Measurements from ENCODE around the gene DHRS13. TPM values are rescaled to one million over a fixed set of nuclear protein-coding genes. Genes with fewer than 3 reads are reported as not detected.

The DHRS13 gene
- polyA plus RNA-seq, 2 of the 4 experiments (the other 2 are of a cell fraction), result 4.8 to 7.0 TPM

DNA sequence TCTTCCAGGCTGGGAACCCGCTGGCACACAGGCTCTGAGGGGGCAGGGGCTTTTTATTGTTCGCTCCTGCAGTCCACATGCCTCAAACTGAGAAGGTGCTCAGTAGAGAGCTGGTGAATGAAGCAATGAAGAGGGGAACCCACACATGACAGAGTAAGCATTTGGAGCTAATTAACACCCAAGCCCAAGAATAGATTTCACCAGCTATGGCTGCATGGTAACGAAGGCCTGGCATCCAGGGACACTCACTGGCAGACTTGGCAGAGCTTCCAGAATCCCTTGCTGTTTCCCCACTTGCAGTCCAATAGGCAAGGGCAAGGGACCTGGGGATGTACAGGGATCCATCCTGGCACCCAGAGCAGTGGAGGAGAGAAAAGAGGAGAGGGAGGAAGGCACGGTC, 17.5 kb downstream of the DHRS13 start:
- H3K27ac ChIP-seq, result no peak overlapping the region
- 87% methylated on average over 4 of the region's 4 CpGs for WGBS (ENCODE audit: missing lambda C conversion rate)
- no peaks in the 10 kb centered on the region for H3K4me1 ChIP-seq
- ChIA-PET CTCF (interaction anchor here (1.6 to 4.0 kb wide), 5 partner anchors 12 to 159 kb away, joined by 5 to 22 read pairs (median 7); partner anchors contain the start of genes DHRS13, FLOT2 and TLCD1), POLR2A (no interaction called here)
- H3K4me3 ChIP-seq, result no peak overlapping the region
- TF ChIP-seq CBX8 (IDR thresholded peaks at IDR 0.05) (no peak), POLR2AphosphoS2 (conservative IDR thresholded peaks at IDR 0.05; ENCODE audit: low read length) (no peak), RFX5 (IDR thresholded peaks at IDR 0.05) (no peak), RARB (CRISPR knock-in tag; IDR thresholded peaks at IDR 0.05) (no peak), CHD2 (IDR thresholded peaks at IDR 0.05; ENCODE audit: low read length, partially characterized antibody) (no peak), NFE2L2 (conservative IDR thresholded peaks at IDR 0.05; ENCODE audit: low read length) (no peak), JUN (IDR thresholded peaks at IDR 0.05) (no peak), CHD4 (IDR thresholded peaks at IDR 0.05; ENCODE audit: borderline replicate concordance) (no peak), HOXA7 (CRISPR knock-in tag; IDR thresholded peaks at IDR 0.05) (no peak), SREBF2 (IDR thresholded peaks at IDR 0.05) (no peak), CEBPB (IDR thresholded peaks at IDR 0.05) (no peak), ESRRA (IDR thresholded peaks at IDR 0.05; ENCODE audit: borderline replicate concordance, low read length) (no peak), BHLHE40 (IDR thresholded peaks at IDR 0.05; ENCODE audit: low read depth, low read length) (no peak), RNF2 (IDR thresholded peaks at IDR 0.05; ENCODE audit: borderline replicate concordance, low read depth) (no peak)
- TF ChIP-seq, protein P1, sequence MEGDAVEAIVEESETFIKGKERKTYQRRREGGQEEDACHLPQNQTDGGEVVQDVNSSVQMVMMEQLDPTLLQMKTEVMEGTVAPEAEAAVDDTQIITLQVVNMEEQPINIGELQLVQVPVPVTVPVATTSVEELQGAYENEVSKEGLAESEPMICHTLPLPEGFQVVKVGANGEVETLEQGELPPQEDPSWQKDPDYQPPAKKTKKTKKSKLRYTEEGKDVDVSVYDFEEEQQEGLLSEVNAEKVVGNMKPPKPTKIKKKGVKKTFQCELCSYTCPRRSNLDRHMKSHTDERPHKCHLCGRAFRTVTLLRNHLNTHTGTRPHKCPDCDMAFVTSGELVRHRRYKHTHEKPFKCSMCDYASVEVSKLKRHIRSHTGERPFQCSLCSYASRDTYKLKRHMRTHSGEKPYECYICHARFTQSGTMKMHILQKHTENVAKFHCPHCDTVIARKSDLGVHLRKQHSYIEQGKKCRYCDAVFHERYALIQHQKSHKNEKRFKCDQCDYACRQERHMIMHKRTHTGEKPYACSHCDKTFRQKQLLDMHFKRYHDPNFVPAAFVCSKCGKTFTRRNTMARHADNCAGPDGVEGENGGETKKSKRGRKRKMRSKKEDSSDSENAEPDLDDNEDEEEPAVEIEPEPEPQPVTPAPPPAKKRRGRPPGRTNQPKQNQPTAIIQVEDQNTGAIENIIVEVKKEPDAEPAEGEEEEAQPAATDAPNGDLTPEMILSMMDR (IDR thresholded peaks at IDR 0.05), result no peak
- TF ChIP-seq, protein P2, sequence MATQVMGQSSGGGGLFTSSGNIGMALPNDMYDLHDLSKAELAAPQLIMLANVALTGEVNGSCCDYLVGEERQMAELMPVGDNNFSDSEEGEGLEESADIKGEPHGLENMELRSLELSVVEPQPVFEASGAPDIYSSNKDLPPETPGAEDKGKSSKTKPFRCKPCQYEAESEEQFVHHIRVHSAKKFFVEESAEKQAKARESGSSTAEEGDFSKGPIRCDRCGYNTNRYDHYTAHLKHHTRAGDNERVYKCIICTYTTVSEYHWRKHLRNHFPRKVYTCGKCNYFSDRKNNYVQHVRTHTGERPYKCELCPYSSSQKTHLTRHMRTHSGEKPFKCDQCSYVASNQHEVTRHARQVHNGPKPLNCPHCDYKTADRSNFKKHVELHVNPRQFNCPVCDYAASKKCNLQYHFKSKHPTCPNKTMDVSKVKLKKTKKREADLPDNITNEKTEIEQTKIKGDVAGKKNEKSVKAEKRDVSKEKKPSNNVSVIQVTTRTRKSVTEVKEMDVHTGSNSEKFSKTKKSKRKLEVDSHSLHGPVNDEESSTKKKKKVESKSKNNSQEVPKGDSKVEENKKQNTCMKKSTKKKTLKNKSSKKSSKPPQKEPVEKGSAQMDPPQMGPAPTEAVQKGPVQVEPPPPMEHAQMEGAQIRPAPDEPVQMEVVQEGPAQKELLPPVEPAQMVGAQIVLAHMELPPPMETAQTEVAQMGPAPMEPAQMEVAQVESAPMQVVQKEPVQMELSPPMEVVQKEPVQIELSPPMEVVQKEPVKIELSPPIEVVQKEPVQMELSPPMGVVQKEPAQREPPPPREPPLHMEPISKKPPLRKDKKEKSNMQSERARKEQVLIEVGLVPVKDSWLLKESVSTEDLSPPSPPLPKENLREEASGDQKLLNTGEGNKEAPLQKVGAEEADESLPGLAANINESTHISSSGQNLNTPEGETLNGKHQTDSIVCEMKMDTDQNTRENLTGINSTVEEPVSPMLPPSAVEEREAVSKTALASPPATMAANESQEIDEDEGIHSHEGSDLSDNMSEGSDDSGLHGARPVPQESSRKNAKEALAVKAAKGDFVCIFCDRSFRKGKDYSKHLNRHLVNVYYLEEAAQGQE (IDR thresholded peaks at IDR 0.05), result no peak
- H3K4me2 ChIP-seq, result no peak overlapping the region
- no peaks in the 10 kb centered on the region for H3K9me3 ChIP-seq
- ATAC-seq (no peak), FAIRE-seq (no peak), DNase-seq (ENCODE audit: low read depth in 1 of 2, low spot score in 1 of 2) (no peak)

DNA sequence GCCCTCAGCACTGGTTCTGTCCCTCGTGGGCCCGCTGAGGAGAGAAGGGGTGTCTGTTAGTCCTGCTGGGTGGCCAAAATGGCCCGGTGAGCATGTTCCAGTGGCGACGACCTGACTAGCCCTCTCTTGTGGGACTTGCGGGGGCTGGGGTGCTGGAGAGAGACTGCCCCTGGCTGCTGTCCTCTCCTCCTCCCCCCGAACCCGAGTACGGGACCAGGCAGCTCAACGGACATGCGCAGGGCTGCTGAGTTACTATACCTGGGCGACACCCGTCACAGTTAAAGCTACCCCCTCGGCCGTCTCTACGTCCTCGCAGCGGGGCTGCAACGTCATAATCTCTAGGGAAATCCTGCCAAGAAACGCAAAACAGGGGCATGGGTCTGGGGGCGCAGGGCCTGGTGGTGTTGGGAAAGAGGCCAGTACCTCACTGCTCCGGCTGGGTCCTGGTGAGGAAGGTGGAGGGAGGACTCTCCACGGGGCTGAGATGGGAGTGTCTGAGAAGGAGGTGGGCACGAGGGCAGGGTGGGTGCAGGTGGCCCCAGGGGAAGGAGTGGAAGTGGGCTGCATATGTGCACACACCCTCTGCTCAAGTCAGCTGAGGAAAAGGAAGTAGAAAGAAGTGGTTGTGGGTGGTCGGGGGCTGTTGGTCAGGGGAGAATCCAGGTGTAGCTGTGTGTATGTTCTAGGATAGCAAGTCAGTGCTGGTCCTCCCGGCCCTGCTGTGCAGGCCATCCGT, 18.7 kb downstream of the DHRS13 start:
- WGBS (ENCODE audit: missing lambda C conversion rate), result 89% methylated on average over 27 of the region's 27 CpGs
- TF ChIP-seq, protein P3, sequence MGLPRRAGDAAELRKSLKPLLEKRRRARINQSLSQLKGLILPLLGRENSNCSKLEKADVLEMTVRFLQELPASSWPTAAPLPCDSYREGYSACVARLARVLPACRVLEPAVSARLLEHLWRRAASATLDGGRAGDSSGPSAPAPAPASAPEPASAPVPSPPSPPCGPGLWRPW (IDR thresholded peaks at IDR 0.05), result no peak
- no peak for TF ChIP-seq TFCP2L1 (CRISPR knock-in tag; IDR thresholded peaks at IDR 0.05)
- TF ChIP-seq POLR2AphosphoS2 (conservative IDR thresholded peaks at IDR 0.05; ENCODE audit: low read length), result no peak
- TF ChIP-seq CHD4 (IDR thresholded peaks at IDR 0.05; ENCODE audit: borderline replicate concordance), result no peak
- TF ChIP-seq KDM1A (IDR thresholded peaks at IDR 0.05; ENCODE audit: low read depth), result no peak
- TF ChIP-seq ZNF302 (CRISPR knock-in tag; IDR thresholded peaks at IDR 0.05), result no peak
- no peak for FAIRE-seq
- ChIA-PET CTCF (interaction anchor here (0.9 to 5.9 kb wide), 6 partner anchors 10 to 156 kb away, joined by 3 to 34 read pairs (median 6); partner anchors contain the start of genes DHRS13, FLOT2, NEK8 and TLCD1), POLR2A (no interaction called here)
- no peaks in the 10 kb centered on the region for H3K4me1 ChIP-seq
- no peak for ATAC-seq
- H3K4me2 ChIP-seq, result no peak overlapping the region
- H3K27ac ChIP-seq, result no peak overlapping the region
- no peak overlapping the region for H3K4me3 ChIP-seq
- no peak for DNase-seq (ENCODE audit: low read depth in 1 of 2, low spot score in 1 of 2)
- no peaks in the 10 kb centered on the region for H3K9me3 ChIP-seq

Data from A549 (cell line).